Measurements from ENCODE around the gene ANGPTL8. TPM values are rescaled to one million over a fixed set of nuclear protein-coding genes. Genes with fewer than 3 reads are reported as not detected.
A peak's percentile ranks its signal among the peaks of the same experiment; 100 is the strongest.

ANGPTL8 gene
- total and polyA plus RNA-seq, 12 donors: 0.33 to 10.0 (median 0.91) TPM; not detected in 4

DNA sequence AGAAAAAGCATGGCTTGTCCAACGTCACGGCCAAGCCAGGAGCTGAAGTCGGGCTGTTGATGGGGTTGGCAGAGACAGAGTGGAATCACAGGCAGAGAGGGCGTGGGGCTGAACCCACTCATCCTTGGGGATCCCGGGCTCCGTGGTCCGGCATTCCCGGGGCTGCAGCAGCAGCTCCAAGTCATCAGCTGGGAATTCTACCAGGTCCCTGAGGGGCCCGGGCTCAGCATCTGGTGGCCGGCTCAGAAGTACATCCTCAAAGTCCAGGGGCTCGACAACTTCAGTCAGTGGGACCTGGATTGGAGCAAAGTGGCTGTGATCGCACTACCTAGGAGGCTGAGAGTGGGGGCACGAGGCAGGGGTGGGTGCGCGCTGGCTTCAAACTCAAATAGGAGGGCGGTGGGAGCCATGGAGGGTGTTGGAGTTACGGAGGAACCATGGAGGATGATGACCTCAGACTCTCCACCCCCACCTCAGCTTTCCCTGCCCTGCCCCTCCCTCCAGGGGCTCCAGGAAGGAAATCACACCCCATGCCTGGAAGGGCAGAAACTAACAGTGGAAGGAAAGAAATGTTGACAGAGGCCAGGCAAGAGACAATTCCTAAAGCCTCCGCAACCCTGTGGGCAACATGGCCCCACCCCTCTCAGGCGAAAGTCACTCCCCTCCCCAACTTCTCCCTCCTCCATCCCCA lies 13.4 kb downstream of the ANGPTL8 start:
- Histone ChIP-seq H3K27ac (peak overlapping the region in 2 of 5 donors; percentile 39 to 67), H3K4me1 (replicated peaks in 1 of 2) (no peaks in the 10 kb centered on the region), H3K4me3 (no peak overlapping the region), H3K36me3 (replicated peaks in 1 of 2) (peaks cover 0 to 22% of the 10 kb centered on the region in 2 donors), H3K27me3 (no peaks in the 10 kb centered on the region), H3K9me3 (replicated peaks in 1 of 3) (no peaks in the 10 kb centered on the region)
- TF ChIP-seq CTCF (IDR thresholded peaks at IDR 0.05): no peak
- no peak for DNase-seq
- WGBS, 4 donors: 77 to 94% (median 88%) methylated on average over 18 to 19 of the region's 19 CpGs
- intact Hi-C loops (cut with DNase I): no loop called here

GRCh38 chr19:11254666-11255065 lies 15.2 kb downstream of the ANGPTL8 start:
- peak in 1 of 6 experiments; percentile 8 for TF ChIP-seq CTCF (IDR thresholded peaks at IDR 0.05)
- TF ChIP-seq POLR2A (IDR thresholded peaks at IDR 0.05): no peak
- intact Hi-C loops (cut with DNase I): no loop called here
- no peak for DNase-seq
- peaks cover 0 to 14% of the 10 kb centered on the region in 2 donors for H3K36me3 ChIP-seq (replicated peaks in 1 of 2)
- WGBS, 4 donors: 80 to 92% (median 88%) methylated on average over 2 to 5 of the region's 5 CpGs
- H3K27ac ChIP-seq: no peak overlapping the region
- H3K4me1 ChIP-seq (replicated peaks in 1 of 2): no peaks in the 10 kb centered on the region
- no peaks in the 10 kb centered on the region for H3K27me3 ChIP-seq
- no peaks in the 10 kb centered on the region for H3K9me3 ChIP-seq (replicated peaks in 1 of 3)
- no peak overlapping the region for H3K4me3 ChIP-seq

- peak overlapping the region in 1 of 5 donors; percentile 44 for H3K27ac ChIP-seq
- DNase-seq: no peak
- H3K4me3 ChIP-seq: no peak overlapping the region
- H3K36me3 ChIP-seq (replicated peaks in 1 of 2): peaks cover 0 to 7% of the 10 kb centered on the region in 2 donors
- no peak for TF ChIP-seq POLR2A (IDR thresholded peaks at IDR 0.05)
- no peak for TF ChIP-seq CTCF (IDR thresholded peaks at IDR 0.05)
- intact Hi-C loops (cut with DNase I): no loop called here
- 9 to 21% (median 15%) methylated on average over 3 to 7 of the region's 7 CpGs for WGBS, 4 donors
- H3K9me3 ChIP-seq (replicated peaks in 1 of 3): no peaks in the 10 kb centered on the region
- no peaks in the 10 kb centered on the region for H3K27me3 ChIP-seq
- H3K4me1 ChIP-seq (replicated peaks in 1 of 2): no peaks in the 10 kb centered on the region
These were observed 16.8 kb downstream of the ANGPTL8 start for GRCh38 chr19:11256189-11256588.

DNA sequence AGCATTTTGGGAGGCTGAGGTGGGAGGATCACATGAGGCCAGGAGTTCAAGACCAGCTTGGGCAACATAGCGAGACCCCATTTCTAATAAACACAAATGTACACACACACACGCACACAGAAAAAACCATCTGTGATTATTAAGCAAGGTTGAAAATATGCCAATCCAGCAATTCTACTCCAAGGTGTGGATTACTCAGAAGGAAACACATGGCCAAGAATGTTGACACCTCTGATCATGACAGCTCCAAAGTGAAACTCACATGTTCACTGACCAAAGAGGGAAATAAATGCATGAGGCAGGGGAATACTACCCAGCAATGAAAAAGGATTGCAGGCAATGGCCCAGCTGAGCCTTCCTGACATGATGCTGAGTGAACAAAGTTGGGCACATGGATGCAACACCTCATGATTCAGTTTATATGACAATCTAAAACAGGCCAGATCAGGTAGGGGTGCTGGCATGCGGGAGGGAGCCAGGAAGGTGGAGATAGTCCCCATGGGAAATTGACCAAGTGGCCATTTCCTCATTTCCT lies 18.5 kb downstream of the ANGPTL8 start:
- WGBS, 4 donors: 86 to 99% (median 88%) methylated on average over 3 of the region's 3 CpGs
- intact Hi-C loops (cut with DNase I): no loop called here
- no peak for DNase-seq
- Histone ChIP-seq H3K4me1 (replicated peaks in 1 of 2) (peaks cover 4 to 8% of the 10 kb centered on the region in 2 donors), H3K9me3 (replicated peaks in 1 of 3) (no peaks in the 10 kb centered on the region), H3K27me3 (no peaks in the 10 kb centered on the region), H3K27ac (no peak overlapping the region), H3K4me3 (no peak overlapping the region), H3K36me3 (replicated peaks in 1 of 2) (no peaks in the 10 kb centered on the region)
- no peak for TF ChIP-seq CTCF (IDR thresholded peaks at IDR 0.05)
- TF ChIP-seq POLR2A (IDR thresholded peaks at IDR 0.05): no peak

All from adrenal gland (tissue), 12 donors.